DMS 273 treated with DMSO at 0.1 percent for 48 hours (cell line): ENCODE data around the gene KCTD13.
"Not testable (repeated sequence)": the region's sequence is repeated elsewhere in the genome, so short reads cannot be mapped to it uniquely, and the experiment has no call there.

Experiments used
- DNase-seq: peaks from one replicate; lab custom pipeline; 2025; lab: John Stamatoyannopoulos, UW

Gene KCTD13

DNA sequence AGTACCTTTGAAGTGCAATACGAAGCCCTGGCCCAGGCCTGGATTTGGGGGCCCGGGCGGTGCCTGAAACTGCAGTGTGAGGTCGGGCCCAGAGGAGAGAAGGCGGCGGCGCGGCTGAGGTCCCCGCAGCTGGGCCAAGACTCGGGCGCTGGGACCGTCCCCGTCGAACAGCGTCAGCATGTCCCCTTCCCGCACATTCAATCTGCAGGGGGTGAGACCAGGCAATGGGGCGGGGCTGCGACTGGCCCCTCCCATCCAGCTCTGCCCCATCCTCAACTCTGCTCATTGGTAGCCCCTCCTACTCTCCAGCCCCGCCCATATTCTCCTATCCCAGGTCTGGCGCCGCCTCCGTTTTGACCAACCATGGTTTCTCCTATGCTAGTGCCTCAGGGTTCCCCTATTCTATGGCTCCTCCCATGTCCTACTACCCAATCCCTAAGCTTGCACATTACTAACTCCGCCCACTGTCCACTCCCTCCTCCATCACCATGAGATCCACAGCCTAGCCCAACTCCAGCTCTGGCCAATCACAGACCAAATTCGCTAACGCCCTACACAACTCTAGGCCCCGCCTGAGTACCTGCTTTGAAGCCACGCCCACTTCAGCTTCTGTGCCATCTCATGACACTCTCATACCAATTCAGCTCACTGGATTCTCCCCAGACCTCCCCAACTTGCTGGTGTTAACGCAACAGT lies 48.6 kb downstream of the KCTD13 start:
- DNase-seq = no peak

- no peak for DNase-seq
Observed at GRCh38 chr16:29876594-29877249, 49.3 kb downstream of the KCTD13 start.

DNA sequence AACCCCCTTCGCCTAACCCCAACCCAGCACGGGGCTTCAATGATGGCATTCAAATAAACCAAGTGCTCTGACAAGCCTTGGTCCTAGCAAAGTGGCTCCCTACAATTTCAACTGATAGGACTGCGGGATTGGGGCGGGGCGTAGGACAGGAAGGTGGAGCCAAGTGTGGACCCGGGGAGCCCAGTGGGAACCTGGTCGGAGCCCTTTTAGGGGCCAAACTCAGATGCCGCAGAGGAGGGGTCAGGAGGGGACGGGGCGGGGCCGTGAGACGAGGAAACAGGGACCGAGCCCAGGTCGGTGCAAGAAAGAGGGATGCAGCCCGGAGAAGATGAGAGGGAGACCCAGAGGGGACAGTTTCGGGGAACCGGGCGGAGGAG lies 49.8 kb downstream of the KCTD13 start:
- no peak for DNase-seq

DNA sequence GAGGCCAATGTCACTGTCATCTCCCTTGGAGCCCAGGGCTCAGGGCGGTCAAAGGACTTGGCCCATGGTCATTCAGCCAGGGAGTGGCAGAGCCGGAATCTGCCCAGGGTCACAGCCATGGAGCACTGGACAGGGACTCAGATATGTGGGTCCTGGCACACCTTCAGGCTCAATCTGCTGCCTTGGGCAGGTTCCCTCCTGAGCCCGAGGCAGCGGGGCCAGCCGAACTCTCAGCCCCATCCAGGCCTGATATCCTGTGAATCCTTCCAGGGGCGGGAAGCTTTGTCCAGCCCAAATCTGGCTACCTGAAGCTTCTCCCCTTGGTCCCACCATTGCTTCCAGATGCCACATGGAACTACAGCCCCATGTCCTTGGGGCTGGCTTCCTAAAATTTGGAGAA lies 50.8 kb downstream of the KCTD13 start:
- no peak for DNase-seq

DNA sequence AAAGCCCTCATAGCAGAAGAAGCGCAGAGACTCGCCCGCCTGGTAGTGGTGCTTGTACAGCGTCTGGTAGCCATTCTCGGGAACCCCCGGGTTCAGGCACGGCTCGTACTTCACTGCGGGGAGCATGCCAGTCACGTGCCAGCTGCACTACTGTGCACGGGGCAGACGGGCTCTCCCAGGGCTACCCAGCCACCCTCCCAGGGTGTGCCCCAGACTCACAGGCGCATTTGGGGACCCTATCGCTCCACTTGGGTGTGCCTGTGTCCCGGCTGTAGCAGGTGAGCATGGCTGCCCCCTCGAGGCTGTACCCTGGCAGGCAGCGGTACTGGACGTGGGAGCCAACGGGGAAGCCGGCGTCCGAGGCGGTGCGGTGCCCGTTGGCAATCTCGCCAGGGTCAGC lies 52.7 kb downstream of the KCTD13 start:
- DNase-seq = no peak

GRCh38 chr16:29871822-29872546 lies 54.0 kb downstream of the KCTD13 start:
- DNase-seq = no peak

DNA sequence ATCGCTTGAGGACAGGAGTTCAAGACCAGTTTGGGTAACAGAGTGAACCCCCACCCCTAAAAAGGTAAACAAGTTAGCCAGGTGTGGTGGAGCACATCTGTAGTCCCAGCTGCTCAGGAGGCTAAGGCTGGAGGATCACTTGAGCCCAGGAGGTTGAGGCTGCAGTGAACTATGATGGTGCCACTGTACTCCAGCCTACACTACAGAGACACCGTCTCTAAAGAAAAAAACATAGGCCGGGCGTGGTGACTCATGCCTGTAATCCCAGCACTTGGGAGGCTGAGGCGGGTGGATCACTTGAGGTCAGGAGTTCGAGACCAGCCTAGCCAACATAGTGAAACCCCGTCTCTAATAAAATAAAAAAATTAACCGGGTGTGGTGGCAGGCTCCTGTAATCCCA lies 57.0 kb downstream of the KCTD13 start:
- not testable (repeated sequence) for DNase-seq

GRCh38 chr16:29868396-29869009 lies 57.5 kb downstream of the KCTD13 start:
- DNase-seq = no peak

GRCh38 chr16:29864205-29864604 lies 61.8 kb downstream of the KCTD13 start:
- DNase-seq = no peak

- no peak for DNase-seq
Observed at GRCh38 chr16:29863669-29863984, 62.4 kb downstream of the KCTD13 start.

DNA sequence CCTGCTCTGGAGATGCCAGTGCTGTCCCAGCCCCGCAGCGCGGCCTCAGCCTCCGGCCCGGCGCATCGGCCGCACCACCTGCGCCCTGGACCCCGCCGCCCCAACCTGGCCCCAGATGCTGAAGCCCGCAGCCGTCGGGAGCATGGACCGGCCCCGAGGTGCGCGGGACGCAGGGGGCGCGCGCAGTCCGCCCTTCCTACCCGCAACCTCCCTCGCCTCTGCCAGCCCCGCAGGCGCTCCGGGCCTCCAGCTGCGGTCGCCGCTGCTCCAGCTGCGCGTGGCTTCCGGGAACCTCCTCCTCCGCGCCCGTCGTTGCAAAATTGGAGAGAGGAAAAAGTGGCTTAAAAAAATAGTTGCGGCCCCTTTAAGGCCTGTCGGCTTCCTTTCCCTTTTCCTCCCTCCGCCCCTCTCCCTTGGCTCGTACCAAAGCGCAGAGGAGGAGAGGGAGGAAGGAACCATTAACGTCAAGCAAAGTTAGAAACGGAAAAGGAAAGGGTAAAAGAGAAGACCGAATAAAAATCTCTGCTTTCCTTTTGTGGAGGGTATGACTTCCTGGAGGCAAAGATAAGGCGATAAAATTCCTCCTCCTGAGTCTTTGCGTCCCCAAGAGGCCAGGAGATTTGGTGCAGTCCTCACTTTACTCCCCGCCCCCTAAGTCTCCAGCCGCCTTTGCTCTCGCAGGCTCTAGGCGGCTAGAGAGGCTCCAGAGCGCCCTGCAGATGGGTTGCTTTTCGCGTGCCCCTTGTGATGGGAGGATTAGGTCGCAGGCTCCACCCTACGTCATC lies 63.0 kb downstream of the KCTD13 start, which contains the start of gene CDIPT:
TSS of gene CDIPT (minus strand) at position 343 of the 785 bp plus-strand sequence. CDS start 369 bp downstream, outside the sequence.
- peak; percentile 94 for DNase-seq

DNA sequence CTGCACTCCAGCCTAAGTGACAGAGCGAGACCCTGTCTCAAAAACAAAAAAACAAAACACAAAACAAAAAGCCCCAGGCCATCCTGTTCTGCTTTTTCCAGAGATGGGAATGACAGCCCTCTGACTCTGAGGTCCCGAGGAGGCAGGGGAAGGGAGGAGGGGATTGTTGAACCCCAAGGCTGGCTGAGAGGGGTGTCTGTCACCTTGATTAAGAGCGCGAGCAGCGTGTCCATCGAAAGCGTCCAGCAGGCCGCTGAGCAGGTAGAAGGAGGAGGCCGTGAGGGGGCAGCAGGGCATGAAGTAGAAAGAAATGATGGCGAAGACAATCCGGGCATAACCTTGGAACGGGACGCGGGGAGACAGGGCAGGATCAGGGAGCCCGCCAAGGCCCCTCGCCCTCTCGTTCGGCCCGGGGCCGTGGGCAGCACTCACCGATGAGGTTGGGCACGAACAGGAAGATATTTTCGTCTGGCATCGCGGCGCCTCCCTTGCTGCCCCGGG lies 63.6 kb downstream of the KCTD13 start:
- DNase-seq = no peak

DNA sequence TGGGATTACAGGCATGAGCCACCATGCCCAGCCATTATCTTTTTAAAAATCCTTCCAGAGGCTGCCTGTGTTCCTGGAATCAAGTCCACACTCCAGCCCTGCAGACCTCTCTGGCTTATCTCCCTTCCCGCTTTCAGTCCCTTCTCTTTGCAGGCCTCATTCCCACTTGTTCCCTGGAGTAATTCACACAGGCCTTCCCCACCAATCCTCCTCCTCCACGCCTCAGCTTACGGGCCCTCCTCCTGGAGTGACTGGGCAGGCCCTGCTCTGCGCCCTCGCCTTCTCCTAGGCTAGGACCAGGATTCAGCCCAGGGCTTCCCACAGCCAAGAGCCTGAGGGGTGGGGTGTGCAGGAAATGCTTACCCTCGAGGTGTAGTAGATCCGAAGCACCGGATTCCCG lies 65.8 kb downstream of the KCTD13 start:
- DNase-seq = no peak

DNA sequence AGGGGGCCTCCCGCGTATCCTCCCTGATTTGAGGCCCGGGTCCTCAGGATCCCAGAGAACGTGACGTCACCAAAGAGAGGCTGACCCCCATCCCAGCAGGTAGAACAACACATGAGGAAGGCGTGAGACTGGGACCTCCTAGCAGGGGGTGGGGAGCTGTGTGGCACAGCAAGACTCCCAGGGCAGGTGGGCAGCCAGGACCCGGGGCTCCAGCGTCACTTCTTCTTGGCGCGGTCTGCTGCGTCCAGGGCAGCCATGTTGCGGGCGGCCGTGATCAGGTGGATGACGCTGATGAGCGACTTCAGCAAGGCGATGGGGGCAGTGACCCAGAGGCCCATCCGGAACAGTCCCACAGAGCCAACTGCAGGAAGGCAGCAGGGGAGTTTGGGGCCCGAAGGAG lies 67.1 kb downstream of the KCTD13 start:
- no peak for DNase-seq

- DNase-seq = no peak
Observed at GRCh38 chr16:29858149-29858849, 67.7 kb downstream of the KCTD13 start.

DNA sequence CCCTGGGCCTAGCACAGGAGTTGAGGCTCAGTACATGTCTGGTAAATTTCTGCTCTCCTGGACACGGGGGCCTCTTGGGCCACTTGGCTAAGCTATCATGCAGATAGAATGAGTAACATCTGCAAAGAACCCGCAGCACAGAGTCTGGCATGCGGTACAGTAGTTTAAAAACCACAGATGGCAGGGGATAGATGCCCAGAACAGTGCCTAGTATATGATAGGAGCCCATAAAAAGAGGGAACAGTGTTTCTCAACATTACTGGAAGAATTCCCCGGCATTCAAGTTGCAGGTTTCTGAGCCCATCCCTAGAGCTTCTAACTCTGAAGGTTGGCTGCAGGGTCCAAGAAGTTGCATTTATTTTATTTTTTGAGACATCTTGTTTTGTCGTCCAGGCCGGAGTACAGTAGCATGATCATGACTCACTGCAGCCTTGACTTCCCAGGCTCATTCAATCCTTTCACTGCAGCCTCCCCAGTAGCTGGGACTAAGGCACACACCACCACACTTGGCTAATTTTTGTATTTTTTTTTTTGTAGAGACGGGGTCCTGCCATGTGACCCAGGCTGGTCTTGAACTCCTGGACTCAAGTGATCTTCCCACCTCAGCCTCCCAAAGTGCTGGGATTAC lies 68.8 kb downstream of the KCTD13 start:
- peak; percentile 11 for DNase-seq
